HEK293T (cell line): ENCODE measurements around the gene ARL5A.

Experiments
- CTCF ChIA-PET: fragments of 350-600 bp; formaldehyde crosslinking; extraction: SDS; loops from one replicate; lab custom pipeline; 2021; ENCODE audit warnings: antibody characterized with exemption, inconsistent platforms; lab: Yijun Ruan, JAX
- POLR2A ChIA-PET: fragments of 350-600 bp; formaldehyde crosslinking; extraction: SDS; loops from one replicate; lab custom pipeline; 2020; ENCODE audit warnings: antibody characterized with exemption, inconsistent platforms; lab: Yijun Ruan, JAX
- DNase-seq: peaks from one replicate; pipeline ENCODE4 v3.0.0; 2012; ENCODE audit warnings: mixed read lengths; ENCODE audit errors: extremely low spot score
- ARNT ChIP-seq: fragments of 450-650 bp; IDR thresholded peaks from 2 replicates; pipeline ENCODE4 v1.6.1; 2017; ENCODE audit warnings: mild to moderate bottlenecking
- BHLHE40 ChIP-seq: fragments of 450-650 bp; IDR thresholded peaks from 2 replicates; pipeline ENCODE4 v1.6.1; 2016; ENCODE audit warnings: mild to moderate bottlenecking, moderate library complexity, borderline replicate concordance
- CTBP1 ChIP-seq: fragments of 450-650 bp; IDR thresholded peaks from 2 replicates; pipeline ENCODE4 v1.6.1; 2016; ENCODE audit warnings: borderline replicate concordance
- ELF4 ChIP-seq: fragments of 450-650 bp; IDR thresholded peaks from 2 replicates; pipeline ENCODE4 v1.6.1; 2017; ENCODE audit warnings: antibody characterized with exemption
- FOXA1 ChIP-seq: fragments of 450-650 bp; IDR thresholded peaks from 2 replicates; pipeline ENCODE4 v1.6.1; 2016; ENCODE audit warnings: mild to moderate bottlenecking
- FOXK2 ChIP-seq: fragments of 450-650 bp; IDR thresholded peaks from 2 replicates; pipeline ENCODE4 v1.6.1; 2016; ENCODE audit warnings: mild to moderate bottlenecking
- FOXM1 ChIP-seq: fragments of 450-650 bp; IDR thresholded peaks from 2 replicates; pipeline ENCODE4 v1.6.1; 2017; ENCODE audit warnings: mild to moderate bottlenecking, borderline replicate concordance
- HDGF ChIP-seq: fragments of 450-650 bp; IDR thresholded peaks from 2 replicates; pipeline ENCODE4 v1.6.1; 2017; ENCODE audit warnings: antibody characterized with exemption, borderline replicate concordance
- L3MBTL2 ChIP-seq: fragments of 450-650 bp; conservative IDR thresholded peaks from 2 replicates; pipeline ENCODE4 v1.6.1; 2016; ENCODE audit warnings: mild to moderate bottlenecking
- LEF1 ChIP-seq: fragments of 450-650 bp; IDR thresholded peaks from 2 replicates; pipeline ENCODE4 v1.6.1; 2017; ENCODE audit warnings: mild to moderate bottlenecking, borderline replicate concordance
- NFRKB ChIP-seq: fragments of 450-650 bp; IDR thresholded peaks from 2 replicates; pipeline ENCODE4 v1.6.1; 2016; ENCODE audit warnings: mild to moderate bottlenecking, moderate library complexity
- SP1 ChIP-seq: fragments of 450-650 bp; IDR thresholded peaks from 2 replicates; pipeline ENCODE4 v1.6.1; 2017
- SUZ12 ChIP-seq: fragments of 450-650 bp; IDR thresholded peaks from 2 replicates; pipeline ENCODE4 v1.6.1; 2016; ENCODE audit warnings: mild to moderate bottlenecking
- TARDBP ChIP-seq: fragments of 450-650 bp; IDR thresholded peaks from 2 replicates; pipeline ENCODE4 v1.6.1; 2016
- ZNF384 ChIP-seq: fragments of 450-650 bp; IDR thresholded peaks from 2 replicates; pipeline ENCODE4 v1.6.1; 2016
- TF ChIP-seq, protein P1 (sequence below): fragments of 450-650 bp; IDR thresholded peaks from 2 replicates; pipeline ENCODE4 v1.6.1; 2016

ARL5A gene

DNA sequence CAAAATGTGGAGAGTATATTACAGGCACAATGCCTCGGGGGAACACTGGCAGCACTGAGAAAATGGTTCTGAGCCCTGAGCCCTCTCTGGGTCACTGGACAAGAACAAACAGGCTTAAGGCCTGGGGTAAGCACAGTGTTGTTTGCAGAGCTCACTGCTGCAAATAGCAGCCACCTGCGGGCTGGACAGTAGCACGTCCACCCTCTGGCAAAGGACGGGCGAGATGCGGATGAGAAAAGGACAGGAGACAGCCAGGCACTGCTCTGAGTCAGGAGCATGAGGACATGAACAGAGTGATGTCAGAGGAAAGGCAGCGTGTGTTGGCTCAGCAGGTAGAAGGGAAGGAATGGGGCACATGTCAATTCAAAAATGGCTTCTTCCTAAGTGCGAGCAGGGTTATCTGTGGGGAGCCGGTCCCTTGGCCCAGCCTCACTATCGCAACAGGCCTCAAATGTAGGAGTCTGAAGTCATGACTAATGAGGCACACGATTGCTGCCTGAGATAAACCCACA lies 68.0 kb downstream of the ARL5A start:
- TF ChIP-seq ELF4, result no peak
- no peak for TF ChIP-seq SUZ12
- TF ChIP-seq HDGF, result no peak
- no peak for TF ChIP-seq ARNT
- TF ChIP-seq FOXA1, result no peak
- no peak for TF ChIP-seq TARDBP
- no peak for TF ChIP-seq ZNF384
- no peak for TF ChIP-seq SP1
- TF ChIP-seq BHLHE40, result no peak
- no peak for TF ChIP-seq FOXK2
- TF ChIP-seq, protein P1, sequence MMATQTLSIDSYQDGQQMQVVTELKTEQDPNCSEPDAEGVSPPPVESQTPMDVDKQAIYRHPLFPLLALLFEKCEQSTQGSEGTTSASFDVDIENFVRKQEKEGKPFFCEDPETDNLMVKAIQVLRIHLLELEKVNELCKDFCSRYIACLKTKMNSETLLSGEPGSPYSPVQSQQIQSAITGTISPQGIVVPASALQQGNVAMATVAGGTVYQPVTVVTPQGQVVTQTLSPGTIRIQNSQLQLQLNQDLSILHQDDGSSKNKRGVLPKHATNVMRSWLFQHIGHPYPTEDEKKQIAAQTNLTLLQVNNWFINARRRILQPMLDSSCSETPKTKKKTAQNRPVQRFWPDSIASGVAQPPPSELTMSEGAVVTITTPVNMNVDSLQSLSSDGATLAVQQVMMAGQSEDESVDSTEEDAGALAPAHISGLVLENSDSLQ, result no peak
- TF ChIP-seq NFRKB, result no peak
- POLR2A ChIA-PET, result no interaction called here
- CTCF ChIA-PET, result no interaction called here
- DNase-seq, result no peak

DNA sequence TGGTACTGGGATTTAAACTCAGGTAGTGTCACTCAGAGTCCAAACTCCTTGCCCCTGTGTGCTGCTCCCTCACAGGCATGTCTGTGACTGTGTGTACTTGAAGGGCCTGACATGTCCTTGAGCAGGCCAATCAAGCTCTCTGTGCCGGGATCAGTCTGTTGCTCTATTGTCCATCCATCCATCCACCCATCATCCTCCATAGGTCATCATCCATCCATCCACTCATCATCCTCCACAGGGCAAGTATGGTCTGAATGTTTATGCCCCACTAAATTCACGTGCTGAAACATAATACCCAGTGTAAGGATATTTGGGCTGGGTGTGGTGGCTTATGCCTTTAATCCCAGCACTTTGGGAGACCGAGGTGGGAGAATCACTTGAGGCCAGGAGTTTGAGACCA lies 69.5 kb downstream of the ARL5A start:
- TF ChIP-seq, protein P1, result no peak
- no peak for TF ChIP-seq CTBP1
- TF ChIP-seq BHLHE40, result no peak
- TF ChIP-seq FOXK2, result no peak
- no peak for TF ChIP-seq TARDBP
- no peak for TF ChIP-seq SUZ12
- TF ChIP-seq FOXA1, result no peak
- TF ChIP-seq L3MBTL2, result no peak
- no peak for TF ChIP-seq ZNF384
- no peak for TF ChIP-seq LEF1
- no peak for TF ChIP-seq HDGF
- TF ChIP-seq SP1, result no peak
- no peak for TF ChIP-seq ARNT
- TF ChIP-seq ELF4, result no peak
- TF ChIP-seq NFRKB, result no peak
- TF ChIP-seq FOXM1, result no peak
- ChIA-PET CTCF (no interaction called here), POLR2A (no interaction called here)
- no peak for DNase-seq

DNA sequence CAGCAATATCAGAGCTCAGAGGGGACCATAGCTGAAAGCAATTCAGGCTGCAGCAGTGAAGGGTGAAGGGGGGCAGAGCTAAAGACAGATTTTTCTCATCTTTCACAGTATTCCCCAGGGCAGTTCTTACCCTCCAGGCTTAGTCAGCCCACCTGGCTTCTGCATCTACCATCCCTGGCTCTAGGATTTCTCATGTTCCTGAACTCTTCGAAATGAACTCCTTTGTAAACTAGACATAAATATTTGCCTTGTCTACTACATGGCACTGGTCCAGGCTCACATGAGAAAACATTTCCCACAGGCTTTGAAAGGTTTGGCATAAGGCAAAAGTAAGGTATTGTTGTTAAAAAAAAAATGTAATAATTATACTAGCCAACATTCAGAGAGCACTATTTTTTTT lies 70.4 kb downstream of the ARL5A start:
- no peak for DNase-seq
- ChIA-PET POLR2A (no interaction called here), CTCF (no interaction called here)
- TF ChIP-seq FOXK2 (no peak), SUZ12 (no peak), FOXA1 (no peak), BHLHE40 (no peak), HDGF (no peak), NFRKB (no peak), TARDBP (no peak), FOXM1 (no peak), L3MBTL2 (no peak), CTBP1 (no peak), ARNT (no peak), SP1 (no peak), LEF1 (no peak), ZNF384 (no peak), ELF4 (no peak)
- TF ChIP-seq, protein P1, result no peak

DNA sequence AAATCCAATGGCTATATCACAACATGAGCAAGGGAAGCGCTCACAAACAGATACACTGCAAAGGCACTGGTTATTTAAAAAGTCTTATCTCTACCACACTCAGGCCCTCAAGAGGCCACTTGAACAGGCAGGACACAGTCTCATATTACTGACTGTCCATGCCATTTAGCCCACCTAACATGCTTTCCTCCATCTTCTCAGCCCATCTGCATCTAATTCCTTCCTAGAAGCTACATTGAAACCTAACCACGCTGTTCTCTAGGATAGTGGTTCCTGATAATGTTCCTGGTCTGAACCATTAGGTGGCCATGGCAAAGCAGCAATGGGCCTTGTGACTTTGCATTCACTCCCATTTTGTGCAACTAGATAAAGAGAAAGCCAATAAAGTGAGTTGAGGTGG lies 71.4 kb downstream of the ARL5A start:
- TF ChIP-seq FOXM1, result no peak
- no peak for TF ChIP-seq NFRKB
- TF ChIP-seq BHLHE40, result no peak
- no peak for TF ChIP-seq L3MBTL2
- TF ChIP-seq FOXA1, result no peak
- no peak for TF ChIP-seq FOXK2
- TF ChIP-seq ARNT, result no peak
- TF ChIP-seq ZNF384, result no peak
- no peak for TF ChIP-seq TARDBP
- TF ChIP-seq, protein P1, result no peak
- no peak for TF ChIP-seq HDGF
- no peak for TF ChIP-seq SP1
- no peak for TF ChIP-seq CTBP1
- no peak for TF ChIP-seq LEF1
- TF ChIP-seq SUZ12, result no peak
- ChIA-PET CTCF (no interaction called here), POLR2A (interaction anchor here (1.0 kb wide), 1 partner anchor 9 kb away, joined by 3 read pairs; no protein-coding TSS in a partner anchor)
- no peak for DNase-seq

DNA sequence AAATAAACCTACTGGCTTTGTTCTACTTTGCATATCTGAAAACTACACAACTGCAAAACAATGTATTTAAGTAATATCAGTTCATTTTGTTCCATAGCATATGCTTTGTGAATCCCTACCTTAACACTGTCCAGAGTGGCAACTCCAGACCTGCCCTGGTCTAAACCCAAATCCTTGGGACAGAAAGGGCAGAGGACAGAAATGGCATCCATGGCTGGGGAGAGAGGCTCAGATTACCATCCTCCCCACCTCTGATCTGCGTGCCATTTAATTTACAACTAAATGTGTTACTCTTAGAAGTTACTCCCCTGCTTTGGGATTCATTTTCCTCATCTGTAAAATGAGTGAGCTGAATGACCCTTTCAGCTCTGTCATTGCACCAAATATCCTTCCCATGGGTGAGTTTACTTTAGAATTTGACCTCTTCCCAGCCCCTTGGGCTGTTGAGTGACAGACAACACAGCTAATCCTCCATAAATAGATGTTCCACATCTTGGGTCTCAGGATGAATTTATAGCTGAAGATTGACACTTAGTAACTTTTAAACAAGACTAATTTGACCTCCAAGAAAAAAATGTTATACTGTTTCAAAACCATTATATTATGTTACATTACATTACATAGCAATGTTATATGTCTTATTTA lies 73.8 kb downstream of the ARL5A start:
- TF ChIP-seq HDGF (no peak), SUZ12 (no peak), ELF4 (no peak), NFRKB (no peak), FOXM1 (no peak), ZNF384 (no peak), TARDBP (no peak), ARNT (no peak), SP1 (no peak), L3MBTL2 (no peak)
- TF ChIP-seq, protein P1, result no peak
- no peak for DNase-seq
- POLR2A ChIA-PET, result no interaction called here
- CTCF ChIA-PET, result interaction anchor here (0.7 kb wide), 1 partner anchor 81 kb away, joined by 3 read pairs; no protein-coding TSS in a partner anchor
